Hepatocyte (in vitro differentiated cells): ENCODE data around the gene TREH. TPM values are rescaled to one million over a fixed set of nuclear protein-coding genes. Genes with fewer than 3 reads are reported as not detected.

Experiments
- DNase-seq: peaks from one replicate; pipeline ENCODE4 v3.0.0-alpha.2; 2016; ENCODE audit warnings: low spot score
- H2AFZ ChIP-seq: fragments of 200-600 bp; sonication (generic); 2 replicates; pipeline ENCODE4 v1.6.0; 2016; ENCODE audit warnings: antibody characterized with exemption, mild to moderate bottlenecking
- H3K27ac ChIP-seq: fragments of 200-600 bp; sonication (generic); 2 replicates; pipeline ENCODE4 v1.5.1; 2016; ENCODE audit warnings: mild to moderate bottlenecking
- H3K27me3 ChIP-seq: fragments of 200-600 bp; sonication (generic); 2 replicates; pipeline ENCODE4 v1.6.1; 2016
- H3K36me3 ChIP-seq: fragments of 200-600 bp; sonication (generic); replicated peaks from 2 replicates; pipeline ENCODE4 v1.5.1; 2016; ENCODE audit warnings: low read depth; ENCODE audit not compliant: insufficient read depth
- H3K4me1 ChIP-seq: fragments of 200-600 bp; sonication (generic); 2 replicates; pipeline ENCODE4 v1.5.1; 2016; ENCODE audit warnings: mild to moderate bottlenecking, moderate library complexity; ENCODE audit not compliant: insufficient read depth
- H3K4me2 ChIP-seq: fragments of 200-600 bp; sonication (generic); 2 replicates; pipeline ENCODE4 v1.6.0; 2016
- H3K4me3 ChIP-seq: fragments of 200-600 bp; sonication (generic); 2 replicates; pipeline ENCODE4 v1.5.1; 2016; ENCODE audit warnings: mild to moderate bottlenecking
- H3K79me2 ChIP-seq: fragments of 200-600 bp; sonication (generic); 2 replicates; pipeline ENCODE4 v1.6.0; 2017; ENCODE audit warnings: mild to moderate bottlenecking
- H3K9me2 ChIP-seq: fragments of 200-600 bp; sonication (generic); replicated peaks from 2 replicates; pipeline ENCODE4 v1.6.0; 2017; ENCODE audit warnings: mild to moderate bottlenecking; ENCODE audit not compliant: insufficient read depth
- H3K9me3 ChIP-seq: fragments of 200-600 bp; sonication (generic); 2 replicates; pipeline ENCODE4 v1.5.1; 2016; ENCODE audit warnings: low read depth, mild to moderate bottlenecking
- H4K20me1 ChIP-seq: fragments of 200-600 bp; sonication (generic); 2 replicates; pipeline ENCODE4 v1.6.0; 2016; ENCODE audit warnings: mild to moderate bottlenecking; ENCODE audit not compliant: insufficient read depth, poor library complexity, severe bottlenecking
- CTCF ChIP-seq: fragments of 200-600 bp; sonication (generic); IDR thresholded peaks from 2 replicates; pipeline ENCODE4 v1.5.1; 2016; ENCODE audit warnings: antibody characterized with exemption, mild to moderate bottlenecking; ENCODE audit not compliant: poor library complexity
- EZH2 ChIP-seq: fragments of 200-600 bp; sonication (generic); IDR thresholded peaks from 2 replicates; pipeline ENCODE4 v1.6.1; 2016; ENCODE audit warnings: antibody characterized with exemption, mild to moderate bottlenecking, borderline replicate concordance
- EZH2phosphoT487 ChIP-seq: fragments of 200-600 bp; sonication (generic); IDR thresholded peaks from one replicate; pipeline ENCODE4 v1.6.1; 2018; ENCODE audit warnings: antibody characterized with exemption, mild to moderate bottlenecking, low read depth, moderate library complexity; ENCODE audit not compliant: unreplicated experiment, severe bottlenecking
- WGBS: methylation state at CpG from one replicate; pipeline ENCODE4 v1.1.6; 2016; ENCODE audit warnings: low lambda C conversion rate; ENCODE audit errors: missing lambda C conversion rate; 5-methylcytosine and 5-hydroxymethylcytosine counted together
- polyA plus RNA-seq: library from polyadenylated mRNA; unstranded; fragments of >200 nt; fragmentation: Nextera tagmentation; extraction: Ambion mirVana; gene quantifications from 2 replicates; pipeline ENCODE4 v1.2.1, GENCODE V29; 2016
- total RNA-seq: library from RNA; depleted of rRNA; stranded (reverse); fragments of >200 nt; gene quantifications from 2 replicates; pipeline ENCODE4 v1.2.3, GENCODE V29; 2014

The TREH gene
- total and polyA plus RNA-seq, 2 experiments from 2014 or later, result 6.6 to 10.7 TPM

DNA sequence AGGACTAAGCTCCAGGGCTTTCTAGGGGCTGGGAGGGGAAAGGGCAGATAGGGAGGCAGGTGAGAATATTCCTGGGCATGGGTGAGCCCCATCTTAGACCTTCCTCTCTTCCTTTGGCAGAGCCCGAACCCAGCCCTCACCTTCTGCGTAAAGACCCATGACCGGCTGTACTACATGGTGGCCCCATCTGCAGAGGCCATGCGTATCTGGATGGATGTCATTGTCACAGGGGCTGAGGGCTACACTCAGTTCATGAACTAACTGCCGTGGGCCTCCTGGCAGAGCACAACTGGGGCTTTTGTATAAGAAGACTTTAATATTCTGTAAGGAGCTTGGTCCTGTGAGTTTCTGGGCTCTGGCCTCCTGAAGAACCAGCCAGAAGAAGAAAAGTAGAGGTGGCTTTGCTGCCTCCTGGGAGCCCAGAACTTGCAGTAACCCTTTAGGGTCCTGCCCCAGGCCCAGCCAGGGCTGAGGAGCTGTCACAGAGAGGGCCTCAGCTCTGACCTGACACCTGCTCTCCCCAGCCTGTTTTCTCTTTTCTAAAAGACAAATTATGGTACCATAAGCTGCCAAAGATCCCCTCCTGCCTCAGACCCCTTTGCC is 22.8 kb downstream of the TREH start:
- TF ChIP-seq EZH2, result no peak
- no peak for TF ChIP-seq EZH2phosphoT487
- TF ChIP-seq CTCF, result no peak
- no peaks in the 10 kb centered on the region for H3K27me3 ChIP-seq
- no peak overlapping the region for H3K4me2 ChIP-seq
- no peak overlapping the region for H3K4me3 ChIP-seq
- no peaks in the 10 kb centered on the region for H4K20me1 ChIP-seq
- WGBS, result 95% methylated on average over 5 of the region's 5 CpGs
- no peaks in the 10 kb centered on the region for H3K9me3 ChIP-seq
- no peak overlapping the region for H2AFZ ChIP-seq
- peaks cover 6% of the 10 kb centered on the region for H3K4me1 ChIP-seq
- no peak for DNase-seq
- H3K79me2 ChIP-seq, result no peaks in the 10 kb centered on the region
- no peaks in the 10 kb centered on the region for H3K9me2 ChIP-seq
- no peak overlapping the region for H3K27ac ChIP-seq
- H3K36me3 ChIP-seq, result no peaks in the 10 kb centered on the region

GRCh38 chr11:118655486-118656190 is 23.8 kb downstream of the TREH start:
- H3K9me2 ChIP-seq, result no peaks in the 10 kb centered on the region
- H3K27ac ChIP-seq, result no peak overlapping the region
- TF ChIP-seq CTCF, result no peak
- no peak for TF ChIP-seq EZH2
- TF ChIP-seq EZH2phosphoT487, result no peak
- H3K27me3 ChIP-seq, result no peaks in the 10 kb centered on the region
- no peak overlapping the region for H2AFZ ChIP-seq
- no peaks in the 10 kb centered on the region for H4K20me1 ChIP-seq
- H3K79me2 ChIP-seq, result no peaks in the 10 kb centered on the region
- H3K9me3 ChIP-seq, result no peaks in the 10 kb centered on the region
- H3K4me3 ChIP-seq, result no peak overlapping the region
- 94% methylated on average over 7 of the region's 7 CpGs for WGBS
- DNase-seq, result no peak
- H3K4me2 ChIP-seq, result no peak overlapping the region
- H3K4me1 ChIP-seq, result peaks cover 6% of the 10 kb centered on the region
- H3K36me3 ChIP-seq, result no peaks in the 10 kb centered on the region

GRCh38 chr11:118653684-118654390 is 25.6 kb downstream of the TREH start:
- no peak for DNase-seq
- Histone ChIP-seq H3K4me2 (no peak overlapping the region), H3K9me2 (no peaks in the 10 kb centered on the region), H3K79me2 (no peaks in the 10 kb centered on the region), H3K4me1 (no peaks in the 10 kb centered on the region), H3K27me3 (no peaks in the 10 kb centered on the region), H3K36me3 (no peaks in the 10 kb centered on the region), H3K9me3 (no peaks in the 10 kb centered on the region), H2AFZ (no peak overlapping the region), H3K27ac (no peak overlapping the region), H4K20me1 (no peaks in the 10 kb centered on the region), H3K4me3 (no peak overlapping the region)
- 91% methylated on average over 8 of the region's 8 CpGs for WGBS
- TF ChIP-seq CTCF (no peak), EZH2 (no peak), EZH2phosphoT487 (no peak)
